Stimulated activated CD4-positive, alpha-beta T cell treated with anti-CD3 and anti-CD28 coated beads, Interleukin-15, amount 100 ng/mL, for 48 hours (primary cell): ENCODE data around the gene TMED10.
"Not testable (repeated sequence)": the region's sequence is repeated elsewhere in the genome, so short reads cannot be mapped to it uniquely, and the experiment has no call there.

Source experiments
- DNase-seq, 2 donors: peaks; one replicate each; pipeline ENCODE4 v3.0.0-alpha.2; 2020; ENCODE audit warnings: low read depth in 2 of 2

TMED10 gene

GRCh38 chr14:75191100-75191499 is 14.7 kb upstream of the TMED10 start:
- DNase-seq = no peak

DNA sequence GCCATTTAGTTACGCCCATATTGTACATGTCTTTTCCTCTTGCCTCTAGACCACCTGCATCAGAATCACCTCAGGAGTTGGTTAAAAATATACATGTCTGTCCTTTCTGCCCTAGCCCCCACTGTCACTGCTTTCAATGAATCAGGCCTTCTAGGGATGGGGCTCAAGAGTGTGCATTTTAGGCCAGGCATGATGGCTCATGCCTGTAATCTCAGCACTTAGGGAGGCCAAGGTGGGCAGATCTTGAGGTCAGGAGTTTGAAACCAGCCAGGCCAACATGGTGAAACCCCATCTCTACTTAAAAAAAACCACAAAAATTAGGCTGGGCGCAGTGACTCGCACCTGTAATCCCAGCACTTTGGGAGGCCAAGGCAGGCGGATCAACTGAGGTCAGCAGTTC is 13.6 kb upstream of the TMED10 start:
- DNase-seq = no peak

- DNase-seq = no peak
Measured at GRCh38 chr14:75188520-75189268, 12.3 kb upstream of the TMED10 start.

DNA sequence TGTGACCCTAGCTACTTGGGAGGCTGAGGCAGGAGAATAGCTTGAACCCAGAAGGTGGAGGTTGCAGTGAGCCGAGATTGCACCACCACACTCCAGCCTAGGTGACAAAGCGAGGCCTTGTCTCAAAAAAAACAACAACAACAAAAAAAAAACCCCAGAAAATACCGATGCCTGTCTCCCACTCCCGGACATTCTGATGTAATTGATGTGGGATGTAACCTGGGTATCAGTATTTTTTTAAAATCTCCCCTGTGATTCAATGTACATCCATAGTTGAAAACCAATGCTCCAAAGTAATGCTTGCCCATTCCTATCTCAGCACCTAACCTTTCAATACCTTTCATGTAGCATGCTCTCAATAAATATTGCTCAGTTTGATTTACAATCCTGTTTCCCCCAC is 11.7 kb upstream of the TMED10 start:
- DNase-seq = no peak

GRCh38 chr14:75186953-75187352 is 10.5 kb upstream of the TMED10 start:
- DNase-seq = no peak

- DNase-seq = no peak
Measured at GRCh38 chr14:75185251-75186040, 9.0 kb upstream of the TMED10 start.

GRCh38 chr14:75184492-75184891 is 8.1 kb upstream of the TMED10 start:
- DNase-seq = no peak

- no peak for DNase-seq
Measured at GRCh38 chr14:75184039-75184438, 7.6 kb upstream of the TMED10 start.

- no peak for DNase-seq
Measured at GRCh38 chr14:75183225-75183624, 6.8 kb upstream of the TMED10 start.

DNA sequence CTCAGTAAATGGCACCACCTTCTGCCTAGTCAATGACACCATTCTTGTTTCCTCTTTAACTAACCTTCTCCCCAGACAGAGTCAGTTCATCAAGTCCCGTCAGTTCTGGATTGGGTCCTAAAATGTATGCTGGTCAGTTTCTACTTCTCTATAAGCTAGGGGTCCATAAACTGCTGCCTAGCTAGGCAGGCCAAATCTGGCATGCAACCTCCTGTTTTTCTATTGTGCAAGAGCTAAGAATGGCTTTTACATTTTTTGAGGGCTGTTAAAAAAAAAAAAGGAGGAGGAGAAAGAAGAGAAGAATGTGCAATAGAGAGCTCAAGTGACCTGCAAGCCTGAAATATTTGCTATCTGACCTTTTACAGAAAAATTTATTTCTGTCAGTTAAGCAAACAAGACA is 6.4 kb upstream of the TMED10 start:
- no peak for DNase-seq

DNA sequence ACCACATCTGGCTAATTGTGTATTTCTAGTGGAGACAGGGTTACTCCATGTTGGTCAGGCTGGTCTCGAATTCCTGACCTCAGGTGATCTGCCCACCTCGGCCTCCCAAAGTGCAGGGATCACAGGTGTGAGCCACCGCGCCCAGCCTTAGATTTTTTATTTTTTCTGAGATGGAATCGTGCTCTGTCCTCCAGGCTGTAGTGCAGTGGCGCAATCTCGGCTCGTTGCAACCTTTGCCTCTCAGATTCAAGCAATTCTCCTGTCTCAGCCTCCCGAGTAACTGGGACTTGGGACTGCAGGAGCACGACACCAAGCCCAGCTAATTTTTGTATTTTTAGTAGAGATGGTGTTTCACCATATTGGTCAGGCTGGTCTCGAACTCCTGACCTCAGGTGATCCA is 5.8 kb upstream of the TMED10 start:
- DNase-seq = not testable (repeated sequence)

DNA sequence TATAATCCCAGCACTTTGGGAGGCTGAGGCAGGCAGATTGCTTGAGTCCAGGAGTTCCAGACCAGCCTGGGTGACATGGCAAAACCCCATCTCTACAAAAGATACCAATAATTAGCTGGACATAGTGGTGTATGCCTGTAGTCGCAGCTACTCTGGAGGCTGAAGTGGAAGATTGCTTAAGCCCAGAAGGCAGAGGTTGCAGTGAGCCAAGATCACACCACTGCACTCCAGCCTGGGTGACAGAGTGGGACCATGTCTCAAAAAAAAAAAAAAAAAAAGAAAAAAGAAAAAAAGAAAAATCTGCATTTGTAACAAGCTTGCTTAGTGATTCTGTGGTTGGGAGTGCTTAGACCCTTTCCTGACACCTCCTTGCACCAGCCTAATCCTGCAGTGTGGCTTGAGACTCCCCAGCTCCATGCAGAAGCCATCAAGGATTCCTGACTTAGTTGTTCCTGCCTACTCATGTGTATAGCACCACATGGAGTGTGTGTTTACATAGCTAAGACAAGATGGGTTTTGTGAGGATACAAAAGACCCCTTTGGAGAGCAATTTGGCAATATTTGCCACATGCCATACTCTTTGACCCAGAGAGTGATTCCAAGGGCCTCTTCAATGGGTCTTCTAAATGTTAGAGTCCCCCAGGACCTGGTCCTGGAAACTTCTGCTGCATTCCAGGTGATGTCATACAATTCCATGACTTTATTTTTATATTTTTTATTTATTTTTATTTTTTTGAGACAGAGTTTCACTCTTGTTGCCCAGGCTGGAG is 5.1 kb upstream of the TMED10 start:
- DNase-seq = no peak

GRCh38 chr14:75175677-75176141 is 703 bp downstream of the TMED10 start:
- no peak for DNase-seq

DNA sequence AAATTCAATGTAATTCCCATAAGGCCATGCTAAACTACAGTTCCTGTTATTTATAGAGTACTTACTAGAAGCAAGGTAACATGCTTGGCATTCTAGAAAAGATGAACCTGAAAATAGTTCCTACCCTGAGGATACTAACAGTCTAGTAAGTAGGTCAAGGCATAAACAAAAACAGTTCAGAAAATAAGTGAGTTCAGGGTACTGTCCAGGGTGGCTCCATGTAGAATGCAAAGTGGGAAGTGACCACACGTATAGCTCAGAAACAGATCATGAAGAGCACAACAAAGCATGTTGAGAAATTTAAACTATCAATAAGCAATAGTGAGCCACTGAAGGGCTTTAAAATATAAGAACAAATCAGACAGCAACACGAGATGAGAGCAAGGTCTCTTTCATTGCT is 2.3 kb downstream of the TMED10 start:
- no peak for DNase-seq

DNA sequence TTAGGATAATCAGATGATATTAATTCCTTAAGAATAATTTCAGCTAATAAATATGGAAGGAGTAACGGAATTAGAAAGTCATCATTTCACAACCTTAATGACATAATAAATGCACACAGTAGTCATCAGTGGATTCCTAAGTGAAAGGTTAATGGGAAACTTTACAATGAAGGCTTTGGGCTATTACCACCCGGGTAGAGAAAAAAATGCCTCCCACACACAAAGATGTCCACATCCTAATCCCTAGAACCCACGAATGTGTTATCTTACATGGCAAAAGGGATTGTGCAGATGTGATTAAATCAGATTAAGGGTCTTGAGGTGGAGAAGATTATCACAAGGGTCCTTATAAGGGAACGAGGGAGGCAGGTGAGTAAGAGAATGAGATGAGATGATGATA is 5.6 kb downstream of the TMED10 start:
- DNase-seq = no peak

- DNase-seq = no peak
Measured at GRCh38 chr14:75168586-75169335, 7.7 kb downstream of the TMED10 start.

DNA sequence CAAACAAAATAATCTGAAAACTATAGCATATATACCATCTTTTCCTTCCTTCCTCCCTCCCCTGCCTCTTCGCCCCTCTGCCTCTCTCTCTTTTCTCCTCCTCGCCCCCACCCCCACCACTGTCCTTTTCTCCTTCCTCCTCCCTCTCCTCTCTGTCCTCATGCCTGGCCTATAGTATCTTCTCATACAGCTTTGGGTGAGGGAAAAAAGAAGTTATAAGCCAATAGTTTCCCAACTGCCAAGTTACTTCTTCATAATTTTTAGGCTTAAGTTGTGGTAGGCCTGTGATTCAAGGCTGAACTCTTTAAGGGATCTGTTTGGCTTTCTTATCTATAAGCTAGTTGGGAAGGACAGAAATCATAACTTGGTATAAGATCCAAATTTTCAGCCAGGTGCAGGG is 9.1 kb downstream of the TMED10 start:
- DNase-seq = no peak

- DNase-seq = no peak
Measured at GRCh38 chr14:75165586-75166391, 10.6 kb downstream of the TMED10 start.

- DNase-seq = no peak
Measured at GRCh38 chr14:75164809-75165208, 11.6 kb downstream of the TMED10 start.

DNA sequence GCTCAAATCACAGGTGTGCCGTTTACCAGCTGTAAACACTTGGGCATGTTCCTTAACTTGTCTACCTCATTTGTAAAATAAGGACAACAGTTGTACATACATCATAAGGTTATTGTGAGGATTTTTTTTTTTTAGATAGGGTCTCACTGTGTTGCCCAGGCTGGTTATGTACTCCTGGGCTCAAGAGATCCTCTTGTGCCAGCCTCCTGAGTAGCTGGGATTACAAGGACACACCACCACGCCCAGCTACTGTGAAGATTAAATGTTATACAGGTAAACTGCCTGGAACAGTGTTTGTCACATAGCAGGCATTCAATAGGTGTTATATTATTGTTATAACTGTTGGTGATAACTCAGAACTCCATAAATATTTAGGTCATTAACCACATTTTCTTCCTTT is 12.7 kb downstream of the TMED10 start:
- no peak for DNase-seq

DNA sequence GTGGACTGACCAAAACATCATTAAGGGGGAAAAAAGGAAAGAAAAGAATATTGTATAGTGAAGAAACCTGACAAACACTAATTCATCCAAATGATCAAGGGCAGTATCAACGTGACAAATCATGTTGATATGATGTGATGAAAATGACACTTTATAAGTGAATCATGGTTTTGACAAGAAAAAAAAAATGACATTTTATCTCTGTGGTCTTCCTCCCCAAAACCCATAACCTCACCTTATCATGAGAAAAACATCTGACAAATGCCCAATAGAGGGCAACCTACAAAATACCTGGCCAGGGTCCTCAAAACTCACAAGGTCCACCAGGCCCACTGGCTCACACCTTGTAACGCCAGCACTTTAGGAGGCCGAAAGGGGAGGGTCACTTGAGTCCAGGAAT is 13.8 kb downstream of the TMED10 start:
- no peak for DNase-seq
